Mucosa of stomach (tissue), 1 donor: ENCODE measurements around the gene CHRM1.
A peak's percentile ranks its signal among the peaks of the same experiment; 100 is the strongest.

Experiments used
- H3K27me3 ChIP-seq: one replicate; pipeline ENCODE4 v1.7.0; 2013; ENCODE audit warnings: mild to moderate bottlenecking, low read length; ENCODE audit not compliant: control insufficient read depth, insufficient read depth
- H3K36me3 ChIP-seq: one replicate; pipeline ENCODE4 v1.7.0; 2013; ENCODE audit warnings: low read length; ENCODE audit not compliant: control insufficient read depth, insufficient read depth
- H3K4me1 ChIP-seq: one replicate; pipeline ENCODE4 v1.7.0; 2013; ENCODE audit warnings: mild to moderate bottlenecking, low read length; ENCODE audit not compliant: control insufficient read depth, insufficient read depth
- H3K4me3 ChIP-seq: one replicate; pipeline ENCODE4 v1.7.0; 2013; ENCODE audit warnings: low read length
- H3K9ac ChIP-seq: one replicate; pipeline ENCODE4 v1.7.0; 2013; ENCODE audit warnings: mild to moderate bottlenecking, low read length, moderate library complexity
- H3K9me3 ChIP-seq: one replicate; pipeline ENCODE4 v1.7.0; 2013; ENCODE audit warnings: mild to moderate bottlenecking, low read length, moderate library complexity; ENCODE audit not compliant: control insufficient read depth
- donor health status: Pancreatic carcinoma.

CHRM1 gene

DNA sequence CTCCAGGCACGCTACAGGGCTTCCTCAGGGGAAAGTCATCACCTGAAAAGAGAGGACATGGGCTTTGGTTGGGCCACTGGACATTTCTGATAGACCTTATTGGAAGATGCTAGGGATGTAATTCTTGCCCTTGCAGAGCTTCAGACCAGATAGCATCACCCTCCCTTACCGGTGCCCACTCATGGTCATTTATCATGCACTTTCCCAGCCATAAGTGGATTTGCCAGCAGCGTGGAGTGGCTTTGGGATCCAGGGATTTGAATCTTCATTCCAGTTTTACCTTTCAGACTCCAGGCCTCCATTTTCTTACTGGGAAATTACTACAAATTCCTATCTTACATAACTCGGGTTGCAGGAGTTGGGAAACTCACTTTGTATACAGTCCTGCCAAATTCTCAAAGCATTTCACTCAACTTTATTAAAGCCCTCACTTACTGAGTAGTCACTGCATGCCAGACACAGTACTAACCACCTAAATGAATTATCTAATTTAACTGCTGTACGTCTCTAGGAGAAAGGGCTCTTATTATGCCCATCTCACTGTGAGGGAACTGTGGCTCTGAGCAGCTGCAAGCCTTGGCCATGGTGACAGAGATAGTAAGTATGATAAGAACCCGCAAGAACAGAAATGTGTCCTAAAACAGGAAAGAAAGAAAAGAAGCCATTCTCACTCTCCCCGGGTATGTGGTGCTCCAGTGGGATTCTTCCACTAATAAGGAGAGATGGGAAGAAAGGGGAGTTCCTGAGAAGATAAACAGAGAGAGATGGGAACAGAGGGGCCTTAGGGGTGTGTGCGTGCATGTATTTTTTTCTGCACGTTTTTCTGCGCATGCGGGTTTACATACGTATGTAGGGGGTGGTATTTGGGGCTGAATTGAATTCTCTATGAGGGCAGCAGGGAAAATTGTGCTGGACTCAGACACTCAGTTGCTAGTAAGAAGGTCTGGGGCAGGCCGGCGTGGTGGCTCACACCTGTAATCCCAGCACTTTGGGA, 9.7 kb downstream of the CHRM1 start:
- no peak overlapping the region for H3K9ac ChIP-seq
- H3K9me3 ChIP-seq, result no peaks in the 10 kb centered on the region
- H3K27me3 ChIP-seq, result no peaks in the 10 kb centered on the region
- H3K36me3 ChIP-seq, result no peaks in the 10 kb centered on the region
- H3K4me1 ChIP-seq, result peaks cover 14% of the 10 kb centered on the region
- H3K4me3 ChIP-seq, result no peak overlapping the region

DNA sequence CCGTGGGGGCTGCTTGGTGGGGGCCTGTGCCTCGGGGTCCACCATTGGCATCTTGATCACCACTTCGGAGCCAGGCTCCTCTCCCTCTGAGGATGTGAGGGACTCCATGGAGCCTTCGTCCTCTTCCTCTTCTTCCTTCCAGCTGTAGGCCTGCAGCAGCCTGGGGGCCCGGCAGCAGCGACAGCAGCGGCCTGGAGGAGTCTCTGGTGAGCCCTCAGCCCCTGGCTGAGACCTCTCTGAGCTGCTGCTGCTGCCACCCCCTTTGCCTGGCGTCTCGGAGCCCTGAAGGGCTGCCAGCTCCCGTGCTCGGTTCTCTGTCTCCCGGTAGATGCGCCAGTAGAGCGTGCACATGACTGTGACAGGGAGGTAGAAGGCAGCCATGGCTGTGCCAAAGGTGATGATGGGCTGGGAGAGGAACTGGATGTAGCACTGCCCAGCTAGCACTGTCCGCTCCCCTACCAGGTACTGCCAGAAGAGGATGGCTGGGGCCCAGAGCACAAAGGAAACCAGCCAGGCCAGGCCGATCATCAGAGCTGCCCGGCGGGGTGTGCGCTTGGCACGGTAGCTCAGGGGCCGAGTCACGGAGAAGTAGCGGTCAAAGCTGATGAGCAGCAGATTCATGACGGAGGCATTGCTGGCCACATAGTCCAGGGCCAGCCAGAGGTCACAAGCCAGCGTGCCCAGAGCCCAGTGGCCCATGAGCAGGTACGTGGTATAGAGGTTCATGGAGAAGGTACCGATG, 10.9 kb downstream of the CHRM1 start:
- Histone ChIP-seq H3K9me3 (no peaks in the 10 kb centered on the region), H3K4me1 (peaks cover 22% of the 10 kb centered on the region)

DNA sequence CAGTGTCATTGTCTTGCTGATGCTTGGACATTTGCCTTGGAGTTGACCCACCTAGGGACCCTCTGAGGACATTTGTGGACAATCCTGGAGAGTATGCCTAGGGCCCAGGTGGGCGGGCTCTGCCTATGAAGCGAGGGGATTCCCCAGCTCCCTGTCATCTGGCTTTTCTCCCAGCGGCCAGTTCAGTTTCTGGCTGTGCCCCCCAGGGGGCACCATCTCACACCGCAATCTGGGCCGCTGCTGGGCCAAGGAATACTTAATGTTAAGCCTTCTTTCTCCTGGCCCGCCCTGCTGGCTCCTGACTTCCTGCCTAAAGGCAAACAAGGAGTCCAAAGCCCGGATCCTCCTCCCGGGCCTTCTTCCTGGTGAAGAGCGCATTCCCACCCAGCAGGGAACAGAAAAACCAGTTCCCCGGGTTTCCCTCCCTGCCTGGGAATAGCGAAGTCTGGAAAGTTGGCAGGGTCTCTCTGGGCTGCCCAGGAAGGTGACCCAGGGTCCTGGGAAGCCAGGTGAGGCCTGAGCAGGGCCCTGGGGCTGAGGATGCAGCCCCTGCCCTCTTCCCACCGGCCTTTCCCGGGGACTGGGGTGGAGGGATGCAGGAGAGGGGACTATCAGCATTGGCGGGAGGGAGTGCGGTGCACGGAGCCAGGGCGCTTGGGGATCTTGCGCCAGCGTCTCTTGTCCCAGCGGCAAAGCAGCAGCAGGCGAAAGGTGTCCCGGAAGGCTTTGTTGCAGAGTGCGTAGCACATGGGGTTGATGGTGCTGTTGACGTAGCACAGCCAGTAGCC, 11.9 kb downstream of the CHRM1 start:
- Histone ChIP-seq H3K9ac (peak overlapping the region; percentile 42), H3K36me3 (no peaks in the 10 kb centered on the region), H3K27me3 (no peaks in the 10 kb centered on the region), H3K4me3 (no peak overlapping the region), H3K9me3 (no peaks in the 10 kb centered on the region), H3K4me1 (peaks cover 22% of the 10 kb centered on the region)

More for the DNA sequence above, 10.9 kb downstream of the CHRM1 start:
- Histone ChIP-seq H3K9ac (no peak overlapping the region), H3K27me3 (no peaks in the 10 kb centered on the region), H3K4me3 (no peak overlapping the region), H3K36me3 (no peaks in the 10 kb centered on the region)

DNA sequence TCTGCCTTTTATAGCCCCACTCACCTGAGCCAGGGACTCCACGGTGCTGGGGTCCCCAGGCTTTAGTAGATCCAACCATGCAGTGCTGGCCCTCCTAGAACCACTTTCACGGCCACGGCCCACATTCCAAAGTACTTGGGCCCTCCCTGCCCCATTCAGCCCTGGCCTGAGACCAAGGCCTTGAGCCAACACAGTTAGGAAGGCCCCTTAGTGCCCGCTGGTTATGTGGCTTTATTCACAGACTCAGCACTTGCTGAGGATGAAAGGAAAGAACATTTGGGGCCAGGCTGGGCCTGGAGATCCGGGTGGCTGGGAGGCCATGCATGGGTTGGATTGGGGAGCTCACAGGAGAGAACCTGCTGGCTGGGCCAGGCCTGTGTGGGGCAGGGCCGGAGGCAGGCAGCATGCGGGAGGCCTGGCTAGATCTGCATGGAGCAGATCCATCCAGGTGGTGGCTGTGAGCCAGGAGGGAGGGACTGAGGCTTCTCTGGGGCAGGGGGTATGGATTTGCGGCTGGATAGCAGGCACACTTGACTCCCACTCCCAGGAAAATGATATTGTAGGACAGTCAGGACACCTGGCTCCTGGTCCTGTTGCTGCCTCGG, 12.6 kb downstream of the CHRM1 start:
- H3K27me3 ChIP-seq, result no peaks in the 10 kb centered on the region
- H3K36me3 ChIP-seq, result no peaks in the 10 kb centered on the region
- no peak overlapping the region for H3K4me3 ChIP-seq
- no peaks in the 10 kb centered on the region for H3K9me3 ChIP-seq
- H3K9ac ChIP-seq, result peak overlapping the region; percentile 42
- H3K4me1 ChIP-seq, result peaks cover 22% of the 10 kb centered on the region

DNA sequence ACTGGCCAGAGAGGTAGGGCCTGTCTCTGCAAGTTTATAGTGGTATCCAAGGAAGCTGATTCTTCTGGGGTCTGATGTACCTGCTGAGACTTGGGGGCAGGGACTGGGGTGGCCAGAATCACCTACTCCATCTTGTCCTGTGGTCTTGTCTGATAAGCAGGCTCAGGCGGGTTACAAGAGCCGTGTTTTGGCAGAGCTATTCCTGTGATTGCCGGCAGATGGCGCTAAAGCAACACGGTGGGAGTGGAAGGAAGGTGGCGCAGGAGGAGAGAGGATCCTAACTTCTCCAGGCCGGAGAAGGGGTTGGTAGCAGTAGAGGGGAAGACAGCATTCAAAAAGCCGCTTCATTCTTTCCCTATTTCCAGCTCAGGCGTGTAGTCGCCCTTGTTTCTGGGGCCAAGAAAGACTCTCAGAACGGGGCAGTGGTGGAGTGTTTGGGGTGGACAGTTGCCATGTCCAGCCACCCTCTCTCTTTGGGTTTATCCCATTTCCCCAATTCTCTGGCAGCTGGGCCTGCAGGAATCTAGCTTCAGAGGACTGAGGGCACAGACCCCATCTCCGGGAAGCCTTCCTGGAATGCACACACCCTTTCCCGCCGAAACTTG, 15.1 kb downstream of the CHRM1 start:
- H3K9ac ChIP-seq, result no peak overlapping the region
- H3K4me3 ChIP-seq, result no peak overlapping the region
- no peaks in the 10 kb centered on the region for H3K9me3 ChIP-seq
- no peaks in the 10 kb centered on the region for H3K36me3 ChIP-seq
- no peaks in the 10 kb centered on the region for H3K27me3 ChIP-seq
- peaks cover 22% of the 10 kb centered on the region for H3K4me1 ChIP-seq

DNA sequence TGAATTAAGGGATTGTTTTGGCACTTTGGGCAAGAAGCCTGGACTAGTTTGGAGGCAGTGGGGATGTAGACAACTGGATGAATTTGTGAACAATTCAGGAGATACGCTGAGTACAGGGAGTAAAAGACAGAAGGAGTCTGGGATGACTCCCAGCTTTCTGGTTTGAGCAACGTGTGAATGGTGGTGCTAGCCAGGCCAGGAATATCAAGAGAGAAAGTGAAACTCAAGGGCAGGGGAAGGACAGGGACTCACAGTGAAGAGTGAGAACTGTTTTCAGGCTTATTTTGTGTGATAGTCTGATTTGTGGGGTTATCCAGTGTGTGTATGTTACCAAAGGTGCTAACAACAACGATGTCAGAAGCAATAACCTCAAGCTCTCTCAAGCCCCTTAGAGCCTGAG, 15.9 kb downstream of the CHRM1 start:
- H3K9me3 ChIP-seq, result no peaks in the 10 kb centered on the region
- H3K9ac ChIP-seq, result no peak overlapping the region
- no peaks in the 10 kb centered on the region for H3K36me3 ChIP-seq
- H3K4me1 ChIP-seq, result peaks cover 22% of the 10 kb centered on the region
- no peaks in the 10 kb centered on the region for H3K27me3 ChIP-seq
- H3K4me3 ChIP-seq, result no peak overlapping the region

DNA sequence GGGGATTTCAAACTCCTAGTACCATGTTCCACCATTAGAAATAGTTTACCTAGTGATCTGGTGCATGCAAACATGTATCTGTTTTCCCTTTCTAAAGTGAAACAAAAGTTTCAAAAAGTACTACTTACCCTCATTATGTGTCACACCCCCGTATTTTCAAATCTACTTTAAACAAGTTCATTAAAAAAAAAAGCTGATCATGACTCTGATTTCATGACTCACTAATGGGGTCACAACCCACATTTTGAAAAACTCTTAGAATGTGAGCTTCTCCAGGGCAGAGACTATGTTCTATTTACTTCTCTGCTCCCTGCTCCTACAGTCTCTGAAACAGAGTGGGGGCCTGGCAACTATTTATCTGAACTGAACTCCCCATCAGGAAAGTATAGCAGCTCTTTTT, 18.2 kb downstream of the CHRM1 start:
- no peaks in the 10 kb centered on the region for H3K27me3 ChIP-seq
- no peaks in the 10 kb centered on the region for H3K9me3 ChIP-seq
- H3K4me1 ChIP-seq, result peaks cover 8% of the 10 kb centered on the region
- H3K4me3 ChIP-seq, result no peak overlapping the region
- H3K9ac ChIP-seq, result no peak overlapping the region
- no peaks in the 10 kb centered on the region for H3K36me3 ChIP-seq

DNA sequence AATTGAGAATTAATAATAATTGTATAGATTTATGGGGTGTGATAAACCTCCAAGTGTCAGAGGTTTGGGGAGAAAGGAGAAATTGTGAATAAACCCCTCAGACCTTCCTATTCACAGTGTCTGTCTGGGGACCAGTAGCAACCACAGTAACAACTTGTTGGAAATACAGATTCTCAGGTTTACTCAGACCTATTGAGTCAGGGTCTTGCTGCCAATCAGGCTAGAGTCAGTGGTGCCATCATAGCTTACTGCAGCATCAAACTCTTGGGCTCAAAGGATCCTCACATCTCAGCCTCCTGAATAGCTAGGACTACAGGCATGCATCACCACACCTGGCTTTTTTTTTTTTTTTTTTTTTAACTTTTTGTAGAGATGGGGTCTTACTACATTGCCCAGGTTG, 23.1 kb downstream of the CHRM1 start:
- Histone ChIP-seq H3K36me3 (no peaks in the 10 kb centered on the region), H3K9me3 (no peaks in the 10 kb centered on the region), H3K4me1 (no peaks in the 10 kb centered on the region), H3K4me3 (no peak overlapping the region), H3K27me3 (no peaks in the 10 kb centered on the region), H3K9ac (no peak overlapping the region)

DNA sequence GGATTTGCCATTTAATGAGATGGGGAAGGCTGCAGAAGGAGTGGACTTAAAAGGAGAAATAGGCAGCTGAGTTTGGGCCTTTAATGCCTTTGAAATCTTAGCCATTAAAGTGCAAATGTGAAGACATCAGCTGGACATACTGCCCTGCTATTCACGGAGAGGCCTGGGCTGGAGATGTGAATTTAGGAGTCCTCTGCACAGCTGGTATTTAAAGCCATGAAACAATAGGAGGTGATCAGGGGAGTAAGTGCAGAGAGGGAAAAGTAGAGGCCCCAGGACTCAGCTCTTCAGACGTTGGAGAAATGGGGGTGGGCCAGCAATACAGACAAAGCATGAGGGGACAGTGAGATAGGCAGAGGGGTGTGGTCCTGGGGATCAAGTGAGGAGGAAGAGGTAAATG, 23.9 kb downstream of the CHRM1 start:
- Histone ChIP-seq H3K9ac (no peak overlapping the region), H3K4me3 (no peak overlapping the region), H3K36me3 (no peaks in the 10 kb centered on the region), H3K9me3 (no peaks in the 10 kb centered on the region), H3K27me3 (no peaks in the 10 kb centered on the region), H3K4me1 (no peaks in the 10 kb centered on the region)

DNA sequence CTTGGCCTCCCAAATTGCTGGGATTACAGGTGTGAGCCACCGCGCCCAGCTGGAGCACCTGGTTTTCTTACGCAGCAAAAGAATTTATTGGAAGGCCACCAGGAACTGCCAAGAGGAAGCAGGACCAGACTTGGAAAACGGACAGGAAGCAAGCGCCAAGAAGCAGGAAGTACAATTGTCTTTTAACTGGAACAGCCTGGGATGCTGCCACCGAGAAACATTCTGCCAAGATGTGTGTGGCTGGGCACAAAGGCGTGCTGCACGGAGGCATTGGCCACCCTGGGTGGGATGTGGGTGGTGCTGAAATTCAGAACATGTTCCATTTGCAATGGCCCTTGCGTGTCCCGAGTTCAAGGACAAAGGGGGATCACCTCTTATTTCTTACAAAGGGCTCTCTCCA, 25.1 kb downstream of the CHRM1 start:
- H3K9me3 ChIP-seq, result no peaks in the 10 kb centered on the region
- H3K36me3 ChIP-seq, result no peaks in the 10 kb centered on the region
- no peak overlapping the region for H3K4me3 ChIP-seq
- no peaks in the 10 kb centered on the region for H3K4me1 ChIP-seq
- no peak overlapping the region for H3K9ac ChIP-seq
- no peaks in the 10 kb centered on the region for H3K27me3 ChIP-seq

DNA sequence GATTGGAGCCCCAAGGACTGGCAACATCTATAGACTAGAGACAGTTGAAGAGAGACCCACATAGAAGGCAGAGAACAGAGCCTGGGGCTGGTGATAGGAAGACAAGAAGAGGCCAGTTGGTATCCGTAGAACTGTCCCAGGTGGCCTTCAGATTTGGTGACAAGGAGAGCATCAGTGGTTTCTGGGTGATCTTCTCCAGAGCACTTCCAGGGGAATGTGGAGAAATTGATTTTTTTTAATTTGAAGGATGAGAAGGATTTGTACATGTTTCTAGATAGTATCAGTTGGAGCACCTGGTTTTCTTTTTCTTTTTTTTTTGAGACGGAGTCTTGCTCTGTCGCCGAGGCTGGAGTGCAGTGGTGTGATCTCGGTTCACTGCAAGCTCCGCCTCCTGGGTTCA, 25.7 kb downstream of the CHRM1 start:
- Histone ChIP-seq H3K9ac (no peak overlapping the region), H3K4me3 (no peak overlapping the region), H3K36me3 (no peaks in the 10 kb centered on the region), H3K27me3 (no peaks in the 10 kb centered on the region), H3K9me3 (no peaks in the 10 kb centered on the region), H3K4me1 (no peaks in the 10 kb centered on the region)
